IMR-90 (cell line): ENCODE results near the gene PARD3. TPM values are rescaled to one million over a fixed set of nuclear protein-coding genes. Genes with fewer than 3 reads are reported as not detected.

Source experiments
- ATAC-seq: fragments of 200-7000 bp; cut with Tn5 transposase; 2 replicates; pipeline ENCODE4 v1.9.1; 2020; ENCODE audit warnings: low read depth, mild to moderate bottlenecking, moderate library complexity
- BruUV-seq: library from RNA; stranded (reverse); fragments of 400-500 nt; replicated peaks from 2 replicates; lab custom pipeline; 2021; lab: Mats Ljungman, UMichigan
- CTCF ChIA-PET: fragments of 300-600 bp; formaldehyde crosslinking; extraction: SDS; loops from one replicate; lab custom pipeline; 2021; ENCODE audit warnings: antibody characterized with exemption; lab: Yijun Ruan, JAX
- POLR2A ChIA-PET: fragments of 300-600 bp; sonication (Branson Sonifier 250); formaldehyde crosslinking; loops from one replicate; lab custom pipeline; 2022; ENCODE audit warnings: antibody characterized with exemption; ENCODE audit not compliant: unreplicated experiment; lab: Charles Lee
- DNase-seq: peaks from one replicate; pipeline ENCODE4 v3.0.0; 2013
- H2AFZ ChIP-seq: replicated peaks from 2 replicates; pipeline ENCODE3; 2013; ENCODE audit warnings: low read length, mild to moderate bottlenecking; ENCODE audit not compliant: poor library complexity
- H2AK5ac ChIP-seq: 2 replicates; pipeline ENCODE4 v1.6.1; 2013; ENCODE audit warnings: low read depth, low read length, inconsistent platforms
- H2AK9ac ChIP-seq: replicated peaks from 2 replicates; pipeline ENCODE3; 2013; ENCODE audit warnings: mild to moderate bottlenecking, low read depth, low read length, moderate library complexity; ENCODE audit not compliant: poor library complexity
- H2BK120ac ChIP-seq: 2 replicates; pipeline ENCODE4 v1.6.1; 2013; ENCODE audit warnings: low read depth, low read length, inconsistent platforms
- H2BK15ac ChIP-seq: 3 replicates; pipeline ENCODE4 v1.6.1; 2013; ENCODE audit warnings: low read depth, low read length, inconsistent platforms
- H2BK20ac ChIP-seq: 2 replicates; pipeline ENCODE4 v1.6.1; 2013; ENCODE audit warnings: low read depth, mild to moderate bottlenecking, inconsistent platforms, low read length, moderate library complexity
- H2BK5ac ChIP-seq: 2 replicates; pipeline ENCODE4 v1.6.1; 2013; ENCODE audit warnings: mild to moderate bottlenecking, low read depth, low read length, inconsistent platforms; ENCODE audit not compliant: poor library complexity, severe bottlenecking
- H3K14ac ChIP-seq: replicated peaks from 2 replicates; pipeline ENCODE4 v1.6.1; 2013; ENCODE audit warnings: low read depth, low read length, inconsistent platforms
- H3K18ac ChIP-seq: 2 replicates; pipeline ENCODE4 v1.6.1; 2013; ENCODE audit warnings: low read depth, low read length, control low read depth
- H3K23ac ChIP-seq: 2 replicates; pipeline ENCODE4 v1.6.1; 2013; ENCODE audit warnings: low read depth, low read length, inconsistent platforms
- H3K27ac ChIP-seq: 2 replicates; pipeline ENCODE4 v1.5.1; 2013; ENCODE audit warnings: mild to moderate bottlenecking, control low read depth, low read length; ENCODE audit not compliant: insufficient read depth
- H3K27me3 ChIP-seq: 2 replicates; pipeline ENCODE4 v1.6.1; 2013; ENCODE audit warnings: low read length; ENCODE audit not compliant: control insufficient read depth, insufficient read depth
- H3K36me3 ChIP-seq: 2 replicates; pipeline ENCODE4 v1.6.1; 2013; ENCODE audit warnings: low read length, mixed read lengths; ENCODE audit not compliant: control insufficient read depth, insufficient read depth
- H3K4ac ChIP-seq: 2 replicates; pipeline ENCODE4 v1.6.1; 2013; ENCODE audit warnings: low read depth, low read length, inconsistent platforms
- H3K4me1 ChIP-seq: 2 replicates; pipeline ENCODE4 v1.6.1; 2013; ENCODE audit warnings: low read length, mixed read lengths; ENCODE audit not compliant: control insufficient read depth, insufficient read depth
- H3K4me2 ChIP-seq: 2 replicates; pipeline ENCODE4 v1.6.1; 2013; ENCODE audit warnings: low read depth, mild to moderate bottlenecking, control low read depth, low read length, moderate library complexity
- H3K4me3 ChIP-seq: 2 replicates; pipeline ENCODE4 v1.5.1; 2013; ENCODE audit warnings: low read depth, mild to moderate bottlenecking, control low read depth, low read length, moderate library complexity; ENCODE audit not compliant: insufficient read depth
- H3K56ac ChIP-seq: 2 replicates; pipeline ENCODE4 v1.6.1; 2013; ENCODE audit warnings: low read length, inconsistent platforms; ENCODE audit not compliant: insufficient read depth; ENCODE audit errors: extremely low read depth
- H3K79me1 ChIP-seq, 2 experiments: 2 replicates each; pipeline ENCODE4 v1.6.1; 2013; ENCODE audit warnings: low read length in 2 of 2, inconsistent platforms in 1 of 2, low read depth in 1 of 2
- H3K9ac ChIP-seq: 2 replicates; pipeline ENCODE4 v1.6.1; 2013; ENCODE audit warnings: low read depth, low read length, control low read depth
- H3K9me1 ChIP-seq: 2 replicates; pipeline ENCODE4 v1.6.1; 2013; ENCODE audit warnings: low read length, inconsistent platforms; ENCODE audit not compliant: insufficient read depth
- H3K9me3 ChIP-seq: 2 replicates; pipeline ENCODE4 v1.6.1; 2013; ENCODE audit warnings: low read length; ENCODE audit not compliant: control insufficient read depth, insufficient read depth
- H4K20me1 ChIP-seq: 2 replicates; pipeline ENCODE4 v1.6.1; 2013; ENCODE audit warnings: low read length, inconsistent platforms; ENCODE audit not compliant: insufficient read depth
- H4K5ac ChIP-seq: 2 replicates; pipeline ENCODE4 v1.6.1; 2013; ENCODE audit warnings: mild to moderate bottlenecking, low read depth, low read length, control low read depth
- H4K8ac ChIP-seq, 2 experiments: 2 replicates each; pipeline ENCODE4 v1.6.1; 2013; ENCODE audit warnings: low read depth in 2 of 2, low read length in 2 of 2, control low read depth in 1 of 2, inconsistent platforms in 1 of 2
- H4K91ac ChIP-seq: 2 replicates; pipeline ENCODE4 v1.6.1; 2013; ENCODE audit warnings: low read depth, low read length, inconsistent platforms; ENCODE audit not compliant: insufficient read depth
- CEBPB ChIP-seq: IDR thresholded peaks from 2 replicates; pipeline ENCODE4 v1.6.1; 2012; ENCODE audit warnings: low read depth, low read length, improper control_type of control experiment
- CHD1 ChIP-seq: IDR thresholded peaks from 2 replicates; pipeline ENCODE4 v1.6.1; 2012; ENCODE audit warnings: low read depth, low read length, improper control_type of control experiment
- CTCF ChIP-seq: conservative IDR thresholded peaks from 2 replicates; pipeline ENCODE4 v1.5.1; 2012; ENCODE audit warnings: mild to moderate bottlenecking, low read depth, low read length, improper control_type of control experiment
- NFE2L2 ChIP-seq: fragments of 150-350 bp; IDR thresholded peaks from 2 replicates; pipeline ENCODE4 v1.6.1; 2016; ENCODE audit warnings: low read depth, mild to moderate bottlenecking, low read length
- USF2 ChIP-seq: fragments of 150-350 bp; IDR thresholded peaks from 2 replicates; pipeline ENCODE4 v1.6.1; 2017; ENCODE audit warnings: mild to moderate bottlenecking, antibody characterized with exemption, low read length, low read depth
- WGBS, 2 experiments: methylation state at CpG; one replicate each; pipeline versions ENCODE4 v1.1.5 to v1.1.7; 2013; ENCODE audit warnings: missing lambda C conversion rate in 2 of 2; ENCODE audit not compliant: insufficient read length in 1 of 2; ENCODE audit errors: extremely low coverage in 2 of 2; 5-methylcytosine and 5-hydroxymethylcytosine counted together
- dilution Hi-C: fragments of 300-500 bp; cut with HindIII; formaldehyde crosslinking; loops from one replicate; pipeline ENCODE4 v1.14.3; 2018; ENCODE audit warnings: low sequenced_read_pairs; ENCODE audit not compliant: unreplicated experiment
- in situ Hi-C: fragments of 300-500 bp; cut with MboI; formaldehyde crosslinking; loops from 3 replicates; pipeline ENCODE4 v1.14.3; 2019; ENCODE audit warnings: low sequenced_read_pairs, inconsistent platforms, mixed read lengths
- intact Hi-C: fragments of 100-400 bp; cut with micrococcal nuclease; formaldehyde crosslinking; loops from 2 replicates; pipeline ENCODE4 v1.10.0; 2022
- polyA plus RNA-seq, 3 experiments: library from polyadenylated mRNA; depleted of rRNA; stranded (reverse); fragments of >200 nt; gene quantifications; 2 replicates each; pipeline ENCODE4 v1.2.3, GENCODE V29; 2012; ENCODE audit warnings: low replicate concordance in 1 of 3
- total RNA-seq: library from RNA; depleted of rRNA; stranded (reverse); fragments of >200 nt; gene quantifications from 2 replicates; pipeline ENCODE4 v1.2.3, GENCODE V29; 2012

The PARD3 gene
- total and polyA plus RNA-seq, 2 of the 4 experiments (the other 2 are of a cell fraction): 14.6 to 37.5 TPM

DNA sequence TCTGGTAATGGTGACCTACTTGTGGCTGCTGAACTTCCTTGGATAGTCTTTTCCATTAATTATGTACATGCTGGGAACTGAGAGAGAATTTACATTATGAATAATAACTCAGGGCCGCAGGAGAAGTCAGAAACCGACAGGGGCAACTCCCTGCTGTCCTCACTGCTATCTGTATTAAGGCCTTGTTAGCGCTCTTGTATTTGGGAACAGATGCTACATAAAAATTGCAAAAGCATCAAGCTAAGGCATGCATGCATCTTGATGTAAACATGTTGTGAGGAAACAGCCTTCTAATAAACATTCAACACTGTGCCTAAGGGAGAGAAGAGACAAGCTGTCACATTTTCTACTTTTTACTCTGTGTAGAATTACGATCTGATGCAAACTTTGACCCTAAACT is 158.4 kb downstream of the PARD3 start:
- Histone ChIP-seq H2BK20ac (no peak overlapping the region), H3K56ac (no peak overlapping the region), H3K9me3 (no peaks in the 10 kb centered on the region), H3K9ac (no peak overlapping the region), H2AFZ (no peak overlapping the region), H3K4ac (no peak overlapping the region), H2BK120ac (no peak overlapping the region), H4K91ac (no peak overlapping the region), H2BK15ac (no peak overlapping the region), H3K14ac (no peak overlapping the region), H3K4me3 (no peak overlapping the region), H3K4me1 (peaks cover 5% of the 10 kb centered on the region), H3K9me1 (peaks cover 3% of the 10 kb centered on the region), H3K36me3 (no peaks in the 10 kb centered on the region), H2AK5ac (no peak overlapping the region), H3K23ac (no peak overlapping the region), H4K20me1 (peaks cover 7% of the 10 kb centered on the region; the same call in 1 of the 2 replicates), H3K18ac (no peak overlapping the region), H3K79me1 (peaks cover 25 to 57% of the 10 kb centered on the region in 2 experiments), H4K5ac (no peak overlapping the region), H2AK9ac (no peak overlapping the region), H3K4me2 (no peak overlapping the region), H4K8ac (no peak overlapping the region), H3K27ac (no peak overlapping the region), H3K27me3 (no peaks in the 10 kb centered on the region), H2BK5ac (no peak overlapping the region)
- in situ Hi-C loops: loop anchor here (25.0 kb wide), 1 partner anchor 356 kb away; no protein-coding TSS in a partner anchor
- POLR2A ChIA-PET: interaction anchor here (0.7 kb wide), 1 partner anchor 51 kb away, joined by 9 read pairs; no protein-coding TSS in a partner anchor
- no peak for DNase-seq
- no peak for TF ChIP-seq CEBPB
- no peak for TF ChIP-seq NFE2L2
- TF ChIP-seq CHD1: no peak
- no peak for TF ChIP-seq USF2
- no peak for TF ChIP-seq CTCF
- dilution Hi-C loops: no loop called here
- intact Hi-C loops: loop anchor here (5.0 kb wide), 1 partner anchor 556 kb away; no protein-coding TSS in a partner anchor
- no CpG with 5 or more reads among the region's 4 CpGs for WGBS, 2 experiments
- BruUV-seq: no TSS peak
- no peak for ATAC-seq
- CTCF ChIA-PET: interaction anchor here (0.6 to 3.6 kb wide), 3 partner anchors 9 to 305 kb away, joined by 4 to 10 read pairs (median 5); no protein-coding TSS in a partner anchor
